ENCODE data around the gene TAP1.

- TF ChIP-seq CTCF (IDR thresholded peaks at IDR 0.05; ENCODE audit: low read length) (no peak), EZH2 (IDR thresholded peaks at IDR 0.05; ENCODE audit: borderline replicate concordance, low read length) (no peak)
Observed at GRCh38 chr6:32842021-32842650, 11.4 kb downstream of the TAP1 start.

All from OCI-LY1 (cell line).